HepG2 (cell line): ENCODE measurements around the gene PPP1R7. TPM values are rescaled to one million over a fixed set of nuclear protein-coding genes. Genes with fewer than 3 reads are reported as not detected.
A peak's percentile ranks its signal among the peaks of the same experiment; 100 is the strongest.

ENCODE experiments used
- ATAC-seq: fragments of 200-7000 bp; cut with Tn5 transposase; 3 replicates; pipeline ENCODE4 v1.9.1; 2020; ENCODE audit warnings: mild to moderate bottlenecking, moderate library complexity
- BruUV-seq: library from RNA; stranded (reverse); fragments of 400-500 nt; replicated peaks from 2 replicates; lab custom pipeline; 2021; lab: Mats Ljungman, UMichigan
- CTCF ChIA-PET: fragments of 300-600 bp; formaldehyde crosslinking; extraction: SDS; loops from one replicate; lab custom pipeline; 2021; ENCODE audit warnings: low total read pairs, inconsistent platforms, low intra/inter-chr PET ratio; lab: Yijun Ruan, JAX
- POLR2A ChIA-PET: fragments of 350-600 bp; sonication (Branson Sonifier 250); formaldehyde crosslinking; loops from one replicate; lab custom pipeline; 2020; ENCODE audit warnings: antibody characterized with exemption, inconsistent platforms; lab: Yijun Ruan, JAX
- DNase-seq: peaks from one replicate; pipeline ENCODE4 v3.0.0-alpha.2; 2015; ENCODE audit warnings: low spot score
- FAIRE-seq: peaks from 3 replicates; lab custom pipeline; 2011; peaks lifted over from hg19 to GRCh38; lab: Jason Lieb, UNC
- H2AFZ ChIP-seq: one replicate; pipeline ENCODE4 v1.6.1; 2011; ENCODE audit warnings: low read length, inconsistent platforms
- H3K27ac ChIP-seq: fragments of 300-600 bp; 3 replicates; pipeline ENCODE4 v1.8.0; 2011; ENCODE audit warnings: mixed run types, mild to moderate bottlenecking, mixed read lengths, low read length, inconsistent platforms; ENCODE audit not compliant: insufficient read depth; ENCODE audit errors: extremely low read length
- H3K27me3 ChIP-seq, 2 experiments: fragments of 200-600 bp in 1 of 2; 2 replicates in 1 of 2; 3 replicates in 1 of 2; pipeline versions ENCODE4 v1.6.0 to v1.8.0; 2011; ENCODE audit warnings: low read length in 2 of 2, mild to moderate bottlenecking in 2 of 2, moderate library complexity in 2 of 2, inconsistent platforms in 1 of 2; ENCODE audit not compliant: insufficient read depth in 2 of 2, control insufficient read depth in 1 of 2
- H3K36me3 ChIP-seq, 2 experiments: fragments of 200-600 bp in 1 of 2; replicated peaks in 1 of 2; 2 replicates in 1 of 2; 3 replicates in 1 of 2; pipeline versions ENCODE4 v1.5.1 to v1.8.0; 2011; ENCODE audit warnings: low read length in 2 of 2, inconsistent platforms in 1 of 2; ENCODE audit not compliant: insufficient read depth in 2 of 2, control insufficient read depth in 1 of 2
- H3K4me1 ChIP-seq: 2 replicates; pipeline ENCODE4 v1.5.1; 2012; ENCODE audit warnings: low read length, inconsistent platforms; ENCODE audit not compliant: insufficient read depth
- H3K4me2 ChIP-seq: 2 replicates; pipeline ENCODE4 v1.6.0; 2011; ENCODE audit warnings: low read depth, low read length, inconsistent platforms
- H3K4me3 ChIP-seq, 3 experiments: fragments of 200-600 bp in 1 of 3; sonication (generic), shearing (Covaris generic) in 1 of 3; replicated peaks in 1 of 3; 2 replicates each; pipeline ENCODE4 v1.5.1; 2011 to 2016; ENCODE audit warnings: low read length in 3 of 3, inconsistent platforms in 2 of 3, low read depth in 2 of 3, mild to moderate bottlenecking in 2 of 3, control low read depth in 1 of 3, mixed read lengths in 1 of 3; ENCODE audit not compliant: insufficient read depth in 1 of 3
- H3K79me2 ChIP-seq: one replicate; pipeline ENCODE4 v1.6.1; 2011; ENCODE audit warnings: low read length, inconsistent platforms; ENCODE audit not compliant: insufficient read depth
- H3K9ac ChIP-seq: 2 replicates; pipeline ENCODE4 v1.6.0; 2011; ENCODE audit warnings: mild to moderate bottlenecking, low read depth, low read length, inconsistent platforms; ENCODE audit not compliant: insufficient read depth
- H3K9me3 ChIP-seq: 2 replicates; pipeline ENCODE4 v1.5.1; 2012; ENCODE audit warnings: mild to moderate bottlenecking, low read length
- H4K20me1 ChIP-seq: 2 replicates; pipeline ENCODE4 v1.6.0; 2011; ENCODE audit warnings: inconsistent platforms, mild to moderate bottlenecking, low read length, moderate library complexity; ENCODE audit not compliant: insufficient read depth
- BRF2 ChIP-seq: sonication (generic); formaldehyde crosslinking; IDR thresholded peaks from 2 replicates; pipeline ENCODE4 v1.8.1; 2022; ENCODE audit warnings: mild to moderate bottlenecking, missing genetic modification reagents
- DPF2 ChIP-seq: sonication (generic); formaldehyde crosslinking; IDR thresholded peaks from 2 replicates; pipeline ENCODE4 v1.4.0; 2020; ENCODE audit warnings: mild to moderate bottlenecking, low read depth, missing genetic modification reagents, borderline replicate concordance
- ZNF24 ChIP-seq: fragments of 450-650 bp; IDR thresholded peaks from 2 replicates; pipeline ENCODE4 v1.6.1; 2017; ENCODE audit warnings: antibody characterized with exemption, mild to moderate bottlenecking
- ZNF367 ChIP-seq: sonication (generic); formaldehyde crosslinking; IDR thresholded peaks from 2 replicates; pipeline ENCODE4 v1.4.0; 2020; ENCODE audit warnings: missing genetic modification reagents, borderline replicate concordance
- WGBS: methylation state at CpG from one replicate; pipeline ENCODE4 v1.1.6; 2017; ENCODE audit warnings: low lambda C conversion rate; 5-methylcytosine and 5-hydroxymethylcytosine counted together
- in situ Hi-C: cut with HindIII; loops from 2 replicates; pipeline ENCODE4 v1.10.0; 2017; ENCODE audit warnings: low pct_unique_long_range_greater_than_20kb; ENCODE audit not compliant: extremely low pct_ligation_motif_present
- intact Hi-C: fragments of 100-400 bp; cut with micrococcal nuclease; formaldehyde crosslinking; loops from one replicate; pipeline ENCODE4 v1.10.0; 2022; ENCODE audit not compliant: unreplicated experiment
- polyA plus RNA-seq, 8 experiments: library from polyadenylated mRNA; depleted of rRNA in 3 of 8; stranded (reverse) in 7 of 8; unstranded in 1 of 8; fragments of >200 nt; fragmentation: Illumina TruSeq in 4 of 8; extraction: Trizol in 4 of 8; gene quantifications; 2 replicates each; pipeline versions ENCODE4 v1.2.1 to v1.2.3, GENCODE V29; 2011 to 2016; ENCODE audit warnings: low read depth in 4 of 8, missing spikeins in 1 of 8, mixed read lengths in 1 of 8; ENCODE audit not compliant: insufficient read depth in 1 of 8
- total RNA-seq, 5 experiments: library from RNA; depleted of rRNA; stranded (reverse); fragments of >200 nt; fragmentation: Illumina TruSeq; extraction: Trizol; gene quantifications; 2 replicates each; pipeline ENCODE4 v1.2.3, GENCODE V29; 2016; ENCODE audit warnings: low read depth in 1 of 5

PPP1R7 gene
- total and polyA plus RNA-seq, 2 of the 13 experiments (the other 11 are each of a cell fraction or from before 2014, with no cell fraction given) = 33.3 to 67.9 TPM

GRCh38 chr2:241110089-241110606 is 40.1 kb upstream of the PPP1R7 start:
- Histone ChIP-seq H3K4me2 (no peak overlapping the region), H3K79me2 (no peaks in the 10 kb centered on the region), H3K9me3 (no peaks in the 10 kb centered on the region), H4K20me1 (no peaks in the 10 kb centered on the region), H3K4me1 (no peaks in the 10 kb centered on the region), H3K4me3 (no peak overlapping the region), H3K27ac (no peak overlapping the region), H3K36me3 (peaks cover 7 to 35% of the 10 kb centered on the region in 2 experiments; a peak in 4 of 5 replicates), H2AFZ (no peak overlapping the region), H3K27me3 (no peaks in the 10 kb centered on the region), H3K9ac (no peak overlapping the region)
- intact Hi-C loops = no loop called here
- BruUV-seq = no TSS peak
- FAIRE-seq (no peak), DNase-seq (no peak), ATAC-seq (peak; percentile 20; the same call in 1 of the 3 replicates)
- no peak for TF ChIP-seq ZNF367 (CRISPR knock-in tag)
- TF ChIP-seq DPF2 (CRISPR knock-in tag) = no peak
- in situ Hi-C loops = no loop called here
- WGBS = 95% methylated on average over 9 of the region's 9 CpGs
- POLR2A ChIA-PET = no interaction called here
- CTCF ChIA-PET = no interaction called here

GRCh38 chr2:241110607-241111439 is 39.4 kb upstream of the PPP1R7 start:
- Histone ChIP-seq H3K36me3 (peaks cover 7 to 36% of the 10 kb centered on the region in 2 experiments; a peak in 4 of 5 replicates), H3K4me2 (no peak overlapping the region), H3K4me1 (no peaks in the 10 kb centered on the region), H4K20me1 (no peaks in the 10 kb centered on the region), H3K79me2 (no peaks in the 10 kb centered on the region), H3K9ac (no peak overlapping the region)
- intact Hi-C loops = no loop called here
- ATAC-seq (peak; percentile 17; the same call in 1 of the 3 replicates), DNase-seq (no peak)
- 95% methylated on average over 13 of the region's 19 CpGs for WGBS
- TF ChIP-seq ZNF24 (no peak), BRF2 (no peak)
- TF ChIP-seq, all 625 proteins: peak for 0
- Histone ChIP-seq H3K9me3 (no peaks in the 10 kb centered on the region), H3K27me3 (no peaks in the 10 kb centered on the region), H3K4me3 (no peak overlapping the region), H2AFZ (no peak overlapping the region), H3K27ac (no peak overlapping the region)
- BruUV-seq = no TSS peak
- no peak for FAIRE-seq
- ChIA-PET POLR2A (no interaction called here), CTCF (no interaction called here)
- in situ Hi-C loops = no loop called here
